HepG2 (cell line): ENCODE results near the gene CMTM1. TPM values are rescaled to one million over a fixed set of nuclear protein-coding genes. Genes with fewer than 3 reads are reported as not detected.

Experiments
- KLF16 ChIP-seq, 2 experiments: sonication (generic) in 1 of 2; formaldehyde crosslinking in 1 of 2; IDR thresholded peaks; 2 replicates each; pipeline versions ENCODE4 v1.6.1 to v1.8.0; 2016 to 2023; ENCODE audit warnings: missing genetic modification reagents in 2 of 2, missing compliant biosample characterization in 1 of 2
- NFE2L2 ChIP-seq: fragments of 150-350 bp; IDR thresholded peaks from 2 replicates; pipeline ENCODE4 v1.6.1; 2014; ENCODE audit warnings: low read length
- NR1H2 ChIP-seq: sonication (generic); formaldehyde crosslinking; IDR thresholded peaks from 2 replicates; pipeline ENCODE4 v1.8.1; 2022; ENCODE audit warnings: low read depth, missing genetic modification reagents, borderline replicate concordance
- ZMYM4 ChIP-seq: sonication (generic); formaldehyde crosslinking; IDR thresholded peaks from 2 replicates; pipeline ENCODE4 v1.8.1; 2023; ENCODE audit warnings: mild to moderate bottlenecking, missing genetic modification reagents
- ZNF317 ChIP-seq: sonication (generic); formaldehyde crosslinking; IDR thresholded peaks from 2 replicates; pipeline ENCODE4 v1.5.0; 2020; ENCODE audit warnings: mild to moderate bottlenecking, missing genetic modification reagents
- ZNF567 ChIP-seq: sonication (generic); formaldehyde crosslinking; IDR thresholded peaks from 2 replicates; pipeline ENCODE4 v1.8.1; 2023; ENCODE audit warnings: mild to moderate bottlenecking, missing genetic modification reagents, borderline replicate concordance
- polyA plus RNA-seq, 8 experiments: library from polyadenylated mRNA; depleted of rRNA in 3 of 8; stranded (reverse) in 7 of 8; unstranded in 1 of 8; fragments of >200 nt; fragmentation: Illumina TruSeq in 4 of 8; extraction: Trizol in 4 of 8; gene quantifications; 2 replicates each; pipeline versions ENCODE4 v1.2.1 to v1.2.3, GENCODE V29; 2011 to 2016; ENCODE audit warnings: low read depth in 4 of 8, missing spikeins in 1 of 8, mixed read lengths in 1 of 8; ENCODE audit not compliant: insufficient read depth in 1 of 8
- total RNA-seq, 5 experiments: library from RNA; depleted of rRNA; stranded (reverse); fragments of >200 nt; fragmentation: Illumina TruSeq; extraction: Trizol; gene quantifications; 2 replicates each; pipeline ENCODE4 v1.2.3, GENCODE V29; 2016; ENCODE audit warnings: low read depth in 1 of 5
- TF ChIP-seq, protein P1 (sequence below): IDR thresholded peaks from 2 replicates; pipeline ENCODE4 v1.6.1; 2016
- TF ChIP-seq, protein P2 (sequence below): sonication (generic); formaldehyde crosslinking; IDR thresholded peaks from 2 replicates; pipeline ENCODE4 v1.8.1; 2023; ENCODE audit warnings: mild to moderate bottlenecking, moderate library complexity, missing genetic modification reagents
- TF ChIP-seq, protein P3 (sequence below): sonication (generic); formaldehyde crosslinking; IDR thresholded peaks from 2 replicates; pipeline ENCODE4 v1.4.0; 2020; ENCODE audit warnings: missing genetic modification reagents, borderline replicate concordance
- TF ChIP-seq, protein P4 (sequence below): sonication (generic); formaldehyde crosslinking; IDR thresholded peaks from 2 replicates; pipeline ENCODE4 v1.5.1; 2020; ENCODE audit warnings: missing genetic modification reagents, mild to moderate bottlenecking, borderline replicate concordance
- TF ChIP-seq, protein P5 (sequence below): sonication (generic); formaldehyde crosslinking; IDR thresholded peaks from 2 replicates; pipeline ENCODE4 v1.4.0; 2020; ENCODE audit warnings: missing genetic modification reagents, borderline replicate concordance
- TF ChIP-seq, protein P6 (sequence below): fragments of 450-650 bp; IDR thresholded peaks from 2 replicates; pipeline ENCODE4 v1.6.1; 2017
- TF ChIP-seq, protein P7 (sequence below): sonication (generic); formaldehyde crosslinking; IDR thresholded peaks from 2 replicates; pipeline ENCODE4 v1.5.1; 2020; ENCODE audit warnings: missing genetic modification reagents, mild to moderate bottlenecking, borderline replicate concordance

Gene CMTM1
- total and polyA plus RNA-seq, 2 of the 13 experiments (the other 11 are each of a cell fraction or from before 2014, with no cell fraction given), result 1.7 to 2.9 TPM

DNA sequence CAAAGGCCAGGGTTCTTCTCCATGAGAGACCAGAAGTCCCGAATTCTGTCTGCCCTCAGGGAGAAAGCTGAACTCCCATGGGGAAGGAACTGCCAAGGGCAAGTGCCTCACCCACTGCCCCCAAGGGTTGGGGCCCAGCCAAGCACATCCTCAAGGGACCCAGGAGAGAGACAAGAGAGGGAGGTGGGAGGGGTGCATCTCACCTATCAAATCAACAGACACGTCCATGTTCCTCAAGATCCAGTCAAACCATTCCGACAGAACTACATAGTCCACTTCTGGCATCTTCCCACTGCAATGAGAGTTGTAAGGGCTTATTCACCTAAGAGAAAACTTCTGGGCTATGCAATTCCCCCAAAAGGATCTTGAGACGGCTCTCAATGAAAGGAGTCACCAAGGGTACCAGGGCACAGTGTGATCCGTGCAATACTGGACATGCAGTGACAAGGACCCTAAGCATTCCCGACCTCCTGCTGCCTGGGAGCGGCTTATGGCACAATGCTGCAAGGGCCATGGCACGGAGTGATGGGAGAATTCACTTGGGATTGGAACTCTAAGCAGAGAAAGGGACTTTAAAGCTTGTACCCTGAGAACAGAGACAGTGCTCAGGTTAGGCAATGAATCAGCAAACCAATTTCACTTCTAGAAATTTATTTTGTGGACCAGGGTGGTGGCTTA lies 48.5 kb upstream of the CMTM1 start (continued):
- TF ChIP-seq, protein P1, sequence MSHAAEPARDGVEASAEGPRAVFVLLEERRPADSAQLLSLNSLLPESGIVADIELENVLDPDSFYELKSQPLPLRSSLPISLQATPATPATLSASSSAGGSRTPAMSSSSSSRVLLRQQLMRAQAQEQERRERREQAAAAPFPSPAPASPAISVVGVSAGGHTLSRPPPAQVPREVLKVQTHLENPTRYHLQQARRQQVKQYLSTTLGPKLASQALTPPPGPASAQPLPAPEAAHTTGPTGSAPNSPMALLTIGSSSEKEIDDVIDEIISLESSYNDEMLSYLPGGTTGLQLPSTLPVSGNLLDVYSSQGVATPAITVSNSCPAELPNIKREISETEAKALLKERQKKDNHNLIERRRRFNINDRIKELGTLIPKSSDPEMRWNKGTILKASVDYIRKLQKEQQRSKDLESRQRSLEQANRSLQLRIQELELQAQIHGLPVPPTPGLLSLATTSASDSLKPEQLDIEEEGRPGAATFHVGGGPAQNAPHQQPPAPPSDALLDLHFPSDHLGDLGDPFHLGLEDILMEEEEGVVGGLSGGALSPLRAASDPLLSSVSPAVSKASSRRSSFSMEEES (CRISPR knock-in tag), result no peak
- TF ChIP-seq KLF16 (CRISPR knock-in tag; IDR thresholded peaks at IDR 0.05) (no peak), NFE2L2 (no peak), ZNF567 (CRISPR knock-in tag) (0 out of 2 replicates have a peak, but pooled peaks have one; percentile 63), ZNF317 (CRISPR knock-in tag) (no peak), ZMYM4 (CRISPR knock-in tag) (no peak), NR1H2 (no peak)
- TF ChIP-seq, protein P2, sequence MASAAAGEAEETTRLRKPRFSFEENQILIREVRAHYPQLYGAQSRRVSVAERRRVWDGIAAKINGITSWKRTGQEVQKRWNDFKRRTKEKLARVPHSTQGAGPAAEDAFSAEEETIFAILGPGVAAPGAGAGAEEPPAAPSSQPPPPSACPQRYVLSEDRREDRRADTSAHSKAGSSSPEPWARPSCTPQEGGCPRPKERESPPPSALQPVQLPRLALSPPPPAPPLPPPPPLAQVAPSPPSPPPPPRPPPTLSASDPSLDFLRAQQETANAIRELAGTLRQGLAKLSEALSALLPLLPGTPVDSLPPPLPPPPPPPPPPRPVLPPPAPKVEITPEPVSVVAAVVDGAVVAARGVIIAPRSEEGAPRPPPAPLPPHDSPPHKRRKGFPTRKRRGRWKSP, result no peak
- TF ChIP-seq, protein P3, sequence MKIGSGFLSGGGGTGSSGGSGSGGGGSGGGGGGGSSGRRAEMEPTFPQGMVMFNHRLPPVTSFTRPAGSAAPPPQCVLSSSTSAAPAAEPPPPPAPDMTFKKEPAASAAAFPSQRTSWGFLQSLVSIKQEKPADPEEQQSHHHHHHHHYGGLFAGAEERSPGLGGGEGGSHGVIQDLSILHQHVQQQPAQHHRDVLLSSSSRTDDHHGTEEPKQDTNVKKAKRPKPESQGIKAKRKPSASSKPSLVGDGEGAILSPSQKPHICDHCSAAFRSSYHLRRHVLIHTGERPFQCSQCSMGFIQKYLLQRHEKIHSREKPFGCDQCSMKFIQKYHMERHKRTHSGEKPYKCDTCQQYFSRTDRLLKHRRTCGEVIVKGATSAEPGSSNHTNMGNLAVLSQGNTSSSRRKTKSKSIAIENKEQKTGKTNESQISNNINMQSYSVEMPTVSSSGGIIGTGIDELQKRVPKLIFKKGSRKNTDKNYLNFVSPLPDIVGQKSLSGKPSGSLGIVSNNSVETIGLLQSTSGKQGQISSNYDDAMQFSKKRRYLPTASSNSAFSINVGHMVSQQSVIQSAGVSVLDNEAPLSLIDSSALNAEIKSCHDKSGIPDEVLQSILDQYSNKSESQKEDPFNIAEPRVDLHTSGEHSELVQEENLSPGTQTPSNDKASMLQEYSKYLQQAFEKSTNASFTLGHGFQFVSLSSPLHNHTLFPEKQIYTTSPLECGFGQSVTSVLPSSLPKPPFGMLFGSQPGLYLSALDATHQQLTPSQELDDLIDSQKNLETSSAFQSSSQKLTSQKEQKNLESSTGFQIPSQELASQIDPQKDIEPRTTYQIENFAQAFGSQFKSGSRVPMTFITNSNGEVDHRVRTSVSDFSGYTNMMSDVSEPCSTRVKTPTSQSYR, result no peak
- TF ChIP-seq, protein P4, sequence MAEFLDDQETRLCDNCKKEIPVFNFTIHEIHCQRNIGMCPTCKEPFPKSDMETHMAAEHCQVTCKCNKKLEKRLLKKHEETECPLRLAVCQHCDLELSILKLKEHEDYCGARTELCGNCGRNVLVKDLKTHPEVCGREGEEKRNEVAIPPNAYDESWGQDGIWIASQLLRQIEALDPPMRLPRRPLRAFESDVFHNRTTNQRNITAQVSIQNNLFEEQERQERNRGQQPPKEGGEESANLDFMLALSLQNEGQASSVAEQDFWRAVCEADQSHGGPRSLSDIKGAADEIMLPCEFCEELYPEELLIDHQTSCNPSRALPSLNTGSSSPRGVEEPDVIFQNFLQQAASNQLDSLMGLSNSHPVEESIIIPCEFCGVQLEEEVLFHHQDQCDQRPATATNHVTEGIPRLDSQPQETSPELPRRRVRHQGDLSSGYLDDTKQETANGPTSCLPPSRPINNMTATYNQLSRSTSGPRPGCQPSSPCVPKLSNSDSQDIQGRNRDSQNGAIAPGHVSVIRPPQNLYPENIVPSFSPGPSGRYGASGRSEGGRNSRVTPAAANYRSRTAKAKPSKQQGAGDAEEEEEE, result no peak
- TF ChIP-seq, protein P5, sequence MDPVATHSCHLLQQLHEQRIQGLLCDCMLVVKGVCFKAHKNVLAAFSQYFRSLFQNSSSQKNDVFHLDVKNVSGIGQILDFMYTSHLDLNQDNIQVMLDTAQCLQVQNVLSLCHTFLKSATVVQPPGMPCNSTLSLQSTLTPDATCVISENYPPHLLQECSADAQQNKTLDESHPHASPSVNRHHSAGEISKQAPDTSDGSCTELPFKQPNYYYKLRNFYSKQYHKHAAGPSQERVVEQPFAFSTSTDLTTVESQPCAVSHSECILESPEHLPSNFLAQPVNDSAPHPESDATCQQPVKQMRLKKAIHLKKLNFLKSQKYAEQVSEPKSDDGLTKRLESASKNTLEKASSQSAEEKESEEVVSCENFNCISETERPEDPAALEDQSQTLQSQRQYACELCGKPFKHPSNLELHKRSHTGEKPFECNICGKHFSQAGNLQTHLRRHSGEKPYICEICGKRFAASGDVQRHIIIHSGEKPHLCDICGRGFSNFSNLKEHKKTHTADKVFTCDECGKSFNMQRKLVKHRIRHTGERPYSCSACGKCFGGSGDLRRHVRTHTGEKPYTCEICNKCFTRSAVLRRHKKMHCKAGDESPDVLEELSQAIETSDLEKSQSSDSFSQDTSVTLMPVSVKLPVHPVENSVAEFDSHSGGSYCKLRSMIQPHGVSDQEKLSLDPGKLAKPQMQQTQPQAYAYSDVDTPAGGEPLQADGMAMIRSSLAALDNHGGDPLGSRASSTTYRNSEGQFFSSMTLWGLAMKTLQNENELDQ (CRISPR knock-in tag), result no peak
- TF ChIP-seq, protein P6, sequence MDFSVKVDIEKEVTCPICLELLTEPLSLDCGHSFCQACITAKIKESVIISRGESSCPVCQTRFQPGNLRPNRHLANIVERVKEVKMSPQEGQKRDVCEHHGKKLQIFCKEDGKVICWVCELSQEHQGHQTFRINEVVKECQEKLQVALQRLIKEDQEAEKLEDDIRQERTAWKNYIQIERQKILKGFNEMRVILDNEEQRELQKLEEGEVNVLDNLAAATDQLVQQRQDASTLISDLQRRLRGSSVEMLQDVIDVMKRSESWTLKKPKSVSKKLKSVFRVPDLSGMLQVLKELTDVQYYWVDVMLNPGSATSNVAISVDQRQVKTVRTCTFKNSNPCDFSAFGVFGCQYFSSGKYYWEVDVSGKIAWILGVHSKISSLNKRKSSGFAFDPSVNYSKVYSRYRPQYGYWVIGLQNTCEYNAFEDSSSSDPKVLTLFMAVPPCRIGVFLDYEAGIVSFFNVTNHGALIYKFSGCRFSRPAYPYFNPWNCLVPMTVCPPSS, result no peak
- TF ChIP-seq, protein P7, sequence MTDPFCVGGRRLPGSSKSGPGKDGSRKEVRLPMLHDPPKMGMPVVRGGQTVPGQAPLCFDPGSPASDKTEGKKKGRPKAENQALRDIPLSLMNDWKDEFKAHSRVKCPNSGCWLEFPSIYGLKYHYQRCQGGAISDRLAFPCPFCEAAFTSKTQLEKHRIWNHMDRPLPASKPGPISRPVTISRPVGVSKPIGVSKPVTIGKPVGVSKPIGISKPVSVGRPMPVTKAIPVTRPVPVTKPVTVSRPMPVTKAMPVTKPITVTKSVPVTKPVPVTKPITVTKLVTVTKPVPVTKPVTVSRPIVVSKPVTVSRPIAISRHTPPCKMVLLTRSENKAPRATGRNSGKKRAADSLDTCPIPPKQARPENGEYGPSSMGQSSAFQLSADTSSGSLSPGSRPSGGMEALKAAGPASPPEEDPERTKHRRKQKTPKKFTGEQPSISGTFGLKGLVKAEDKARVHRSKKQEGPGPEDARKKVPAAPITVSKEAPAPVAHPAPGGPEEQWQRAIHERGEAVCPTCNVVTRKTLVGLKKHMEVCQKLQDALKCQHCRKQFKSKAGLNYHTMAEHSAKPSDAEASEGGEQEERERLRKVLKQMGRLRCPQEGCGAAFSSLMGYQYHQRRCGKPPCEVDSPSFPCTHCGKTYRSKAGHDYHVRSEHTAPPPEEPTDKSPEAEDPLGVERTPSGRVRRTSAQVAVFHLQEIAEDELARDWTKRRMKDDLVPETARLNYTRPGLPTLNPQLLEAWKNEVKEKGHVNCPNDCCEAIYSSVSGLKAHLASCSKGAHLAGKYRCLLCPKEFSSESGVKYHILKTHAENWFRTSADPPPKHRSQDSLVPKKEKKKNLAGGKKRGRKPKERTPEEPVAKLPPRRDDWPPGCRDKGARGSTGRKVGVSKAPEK, result no peak
